ENCODE measurements around the gene DDX54.
"Not testable (repeated sequence)": the region's sequence is repeated elsewhere in the genome, so short reads cannot be mapped to it uniquely, and the experiment has no call there.

Gene DDX54

DNA sequence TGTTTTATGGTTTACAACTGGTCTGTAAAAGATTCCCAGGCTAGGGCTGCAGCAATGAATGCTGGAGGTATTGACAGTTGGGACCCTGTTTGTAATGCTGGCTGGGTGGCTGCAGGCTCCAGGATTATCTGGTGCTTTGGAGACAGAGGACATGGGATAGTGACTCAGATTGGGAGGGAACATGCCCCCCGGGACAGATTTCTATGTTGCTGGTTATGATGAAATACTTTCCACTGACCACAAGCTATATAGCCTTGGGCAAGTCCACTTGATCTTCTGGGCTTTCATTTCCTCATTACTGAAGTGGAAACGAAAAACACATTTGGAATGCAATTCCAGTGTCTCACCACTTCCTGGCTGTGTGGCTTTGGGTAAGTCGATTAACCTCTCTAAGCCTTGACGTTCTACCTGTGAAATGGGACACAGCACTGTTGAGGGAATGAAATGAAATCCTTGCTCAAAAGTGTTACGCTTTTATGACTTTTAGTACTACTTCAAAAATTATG, 29.7 kb upstream of the DDX54 start:
- peak; percentile 21 for DNase-seq

DNA sequence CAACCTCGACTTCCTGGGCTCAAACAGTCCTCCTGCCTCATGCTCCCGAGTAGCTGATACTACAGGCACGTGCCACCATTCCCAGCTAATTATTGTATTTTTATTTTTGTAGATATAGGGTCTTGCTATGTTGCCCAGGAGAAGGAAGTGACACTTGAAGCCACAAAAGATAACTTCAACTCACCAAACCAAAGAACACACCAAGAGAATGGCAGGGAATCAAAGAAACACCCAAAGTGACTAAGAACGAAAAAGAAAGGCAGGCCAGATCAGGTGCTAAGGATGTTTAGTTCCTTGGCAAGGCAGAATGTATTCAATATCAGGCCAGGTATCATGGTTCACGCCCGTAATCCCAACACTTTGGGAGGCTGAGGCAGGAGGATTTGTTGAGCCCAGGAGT, 25.9 kb upstream of the DDX54 start:
- no peak for DNase-seq

DNA sequence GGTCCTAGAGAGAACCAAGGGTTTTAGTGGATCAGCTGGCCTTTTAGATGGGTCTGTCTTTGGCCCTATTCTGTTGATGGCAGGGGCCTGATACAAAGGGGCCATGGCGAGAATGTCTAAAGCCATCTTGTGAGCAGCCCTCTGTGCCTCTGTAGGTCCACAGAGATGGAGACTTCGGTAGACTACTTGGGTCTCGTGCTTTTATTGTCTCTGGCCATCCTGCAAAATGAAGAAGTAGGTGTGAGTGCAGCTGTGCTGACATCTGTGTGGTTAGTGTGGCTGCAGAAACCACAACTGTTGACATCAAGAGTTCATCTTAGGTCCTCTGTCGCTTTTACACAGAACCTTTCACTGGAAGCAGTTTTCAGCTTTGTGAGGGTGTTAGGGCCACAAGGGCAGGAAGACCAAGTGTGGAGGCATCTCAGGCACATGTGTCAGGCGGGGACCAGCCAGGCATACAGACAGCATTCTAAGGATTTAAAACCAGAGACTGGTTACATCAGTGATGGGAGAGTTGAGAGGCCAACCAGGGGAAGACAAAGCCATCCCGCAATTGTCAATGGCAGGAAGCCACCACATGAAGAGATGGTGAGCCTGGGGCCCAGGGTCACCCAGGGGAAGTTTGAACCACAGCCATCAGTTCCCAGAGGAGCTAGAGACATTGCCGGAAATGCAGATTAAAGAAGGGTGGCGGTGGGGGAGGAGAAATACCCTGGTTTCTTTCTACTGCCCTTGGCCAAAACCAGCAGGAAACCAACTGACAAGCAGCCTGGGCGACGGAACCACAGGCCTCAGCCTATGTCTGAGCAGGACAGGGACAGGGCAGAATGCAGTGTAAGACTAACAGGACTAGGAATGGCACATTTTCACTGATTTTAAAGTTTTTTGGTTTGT, 23.0 kb upstream of the DDX54 start:
- DNase-seq, result peak; percentile 75

DNA sequence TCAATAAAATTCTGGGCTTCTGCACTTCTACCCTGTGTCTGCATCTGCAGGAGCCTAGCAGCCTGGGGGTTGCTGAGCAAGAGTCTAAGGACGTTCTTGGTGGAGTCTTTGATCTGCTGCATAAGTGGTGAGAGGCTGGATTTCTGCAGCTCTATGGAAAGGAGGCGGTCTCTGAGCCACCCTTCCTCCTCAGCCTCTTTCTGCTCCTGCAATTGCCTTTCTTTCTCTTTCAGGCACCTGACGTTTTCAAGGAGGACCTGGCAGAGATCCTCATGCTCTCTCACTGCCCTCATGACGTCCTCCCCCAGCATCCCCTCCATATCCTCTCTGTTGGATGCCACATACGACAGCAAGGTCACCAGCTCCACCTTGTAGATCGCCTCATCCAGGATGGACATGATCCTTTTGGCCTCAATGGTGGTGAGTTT, 22.3 kb upstream of the DDX54 start:
- peak; percentile 18 for DNase-seq

GRCh38 chr12:113206802-113207201, 21.5 kb upstream of the DDX54 start:
- not testable (repeated sequence) for DNase-seq

- DNase-seq, result no peak
Observed at GRCh38 chr12:113204804-113205203, 19.5 kb upstream of the DDX54 start.

GRCh38 chr12:113203852-113204760, 18.8 kb upstream of the DDX54 start:
- DNase-seq, result no peak

DNA sequence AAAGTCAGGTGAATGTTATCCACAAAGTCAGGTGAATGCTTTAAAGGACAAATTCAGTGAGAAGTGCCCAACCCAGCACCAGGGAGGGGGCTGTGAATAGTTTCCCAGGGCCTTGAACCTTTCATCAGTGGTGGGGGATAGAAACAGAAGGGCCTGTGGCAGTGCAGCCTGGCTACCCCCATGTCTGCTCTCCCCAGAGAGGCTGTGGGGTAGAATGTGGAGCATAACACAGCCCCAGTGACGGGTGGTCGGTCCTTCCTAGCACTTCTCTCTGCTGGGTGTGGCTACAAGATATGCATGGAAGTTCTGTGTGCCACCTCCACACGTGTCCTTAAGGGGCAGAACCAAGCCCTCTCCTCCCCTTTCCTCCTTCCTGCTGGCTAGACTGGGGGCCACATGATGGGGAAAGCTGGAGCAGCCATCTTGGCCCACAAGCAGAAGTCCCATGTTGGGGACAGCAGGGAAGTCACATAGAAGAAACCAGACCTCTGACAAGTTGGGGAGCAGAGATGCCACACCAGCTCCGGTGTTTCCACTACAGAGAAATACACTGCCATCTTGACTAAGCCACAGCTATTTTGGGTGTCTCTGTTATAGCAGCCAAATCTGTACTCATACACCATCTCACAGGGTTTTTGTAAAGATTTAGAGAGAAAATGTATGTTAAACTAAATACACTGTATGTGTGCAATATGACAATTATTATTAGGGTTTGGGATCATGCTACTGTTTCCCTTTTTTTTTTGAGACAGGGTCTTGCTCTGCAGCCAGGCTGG, 17.2 kb upstream of the DDX54 start:
- no peak for DNase-seq

DNA sequence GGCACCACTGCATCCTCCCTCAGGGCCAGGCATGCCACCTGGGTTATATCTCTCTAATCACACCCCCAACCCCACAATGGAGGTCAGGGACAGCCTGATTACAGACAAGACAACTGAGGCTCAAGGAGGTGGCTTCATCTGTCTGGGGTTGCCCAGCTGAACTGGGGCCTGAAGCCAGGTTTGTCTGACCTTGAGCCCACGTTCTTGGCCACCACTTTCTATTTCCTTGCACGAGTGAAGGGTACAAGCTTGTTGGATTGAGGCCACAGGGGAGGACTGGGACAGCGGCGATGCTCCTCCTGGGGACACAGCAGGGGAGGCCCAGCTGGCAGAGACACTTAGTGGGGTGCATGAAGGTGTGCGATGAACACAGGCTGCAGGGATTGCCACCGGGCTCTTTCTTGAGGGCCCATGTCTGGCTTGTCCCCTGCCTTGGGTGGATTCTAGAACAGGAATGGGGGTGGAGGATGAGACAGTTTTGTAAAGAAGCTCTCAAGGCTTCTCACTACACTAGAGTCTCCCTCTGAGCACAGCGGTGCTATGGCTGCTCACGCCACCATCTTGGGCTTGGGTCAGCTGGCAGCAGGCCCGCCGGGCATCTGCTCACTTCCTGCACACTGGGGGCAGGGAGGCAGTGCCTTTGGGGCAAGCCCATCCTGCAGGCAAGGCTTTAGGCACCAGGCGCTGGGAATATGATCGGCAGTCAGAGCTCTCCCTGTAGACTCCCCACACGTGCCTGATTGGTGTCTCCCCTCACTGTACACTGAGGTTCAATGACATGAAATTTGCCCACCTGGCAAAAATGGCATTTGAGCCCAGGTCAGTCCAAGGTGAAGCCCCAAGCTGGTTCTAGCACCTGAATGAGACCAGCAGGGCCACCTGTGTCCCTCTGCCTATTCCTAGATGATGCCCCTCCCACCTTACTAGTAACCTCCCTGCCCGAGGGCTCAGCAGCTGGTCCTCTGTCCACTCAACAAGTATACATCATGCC, 16.2 kb upstream of the DDX54 start:
- DNase-seq, result no peak

GRCh38 chr12:113200021-113200797, 14.9 kb upstream of the DDX54 start:
- no peak for DNase-seq

DNA sequence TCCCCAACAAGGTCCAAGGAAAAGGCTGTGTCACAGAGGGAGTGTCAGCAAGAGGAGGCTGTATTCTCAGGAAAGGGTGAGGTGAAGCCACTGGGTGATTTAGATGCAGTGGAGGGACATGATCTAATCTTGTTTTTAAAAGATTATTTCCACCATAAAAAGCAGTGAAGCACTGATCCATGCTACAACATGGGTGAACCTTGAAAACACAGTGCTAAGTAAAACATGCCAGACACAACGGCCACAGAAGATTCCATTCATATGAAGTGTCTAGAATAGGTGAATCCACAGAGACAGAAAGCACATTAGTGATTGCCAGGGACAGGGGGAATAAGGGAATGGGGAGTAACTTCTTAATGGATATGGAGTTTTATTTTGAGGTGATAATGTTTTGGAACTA, 13.0 kb upstream of the DDX54 start:
- DNase-seq, result no peak

- no peak for DNase-seq
Observed at GRCh38 chr12:113197518-113198077, 12.3 kb upstream of the DDX54 start.

GRCh38 chr12:113196990-113197389, 11.7 kb upstream of the DDX54 start:
- DNase-seq, result peak; percentile 75

- DNase-seq, result no peak
Observed at GRCh38 chr12:113196582-113196981, 11.3 kb upstream of the DDX54 start.

DNA sequence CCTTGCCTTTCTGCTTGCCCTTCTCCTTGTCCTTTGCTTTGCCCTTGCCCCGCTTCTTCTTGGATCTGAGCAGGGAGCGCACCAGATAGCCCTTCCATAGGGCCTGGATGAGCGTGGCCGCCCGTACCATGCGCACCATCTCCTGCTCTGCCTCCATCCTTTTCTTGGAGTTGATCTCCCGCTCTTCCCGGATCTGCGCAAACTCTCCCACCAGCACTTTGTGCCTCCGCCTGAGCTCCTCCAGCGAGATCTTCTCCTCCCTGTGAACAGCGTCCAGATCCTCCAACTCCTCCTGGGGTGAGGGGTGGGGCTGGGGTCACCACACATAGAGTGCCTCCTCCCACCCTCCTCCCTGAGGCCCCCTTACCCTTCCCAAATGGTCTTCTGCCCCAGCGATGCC, 10.3 kb upstream of the DDX54 start:
- DNase-seq, result no peak

GRCh38 chr12:113194971-113195391, 9.7 kb upstream of the DDX54 start:
- DNase-seq, result no peak

GRCh38 chr12:113191227-113191626, 5.9 kb upstream of the DDX54 start:
- no peak for DNase-seq

GRCh38 chr12:113190761-113191160, 5.5 kb upstream of the DDX54 start:
- DNase-seq, result no peak

DNA sequence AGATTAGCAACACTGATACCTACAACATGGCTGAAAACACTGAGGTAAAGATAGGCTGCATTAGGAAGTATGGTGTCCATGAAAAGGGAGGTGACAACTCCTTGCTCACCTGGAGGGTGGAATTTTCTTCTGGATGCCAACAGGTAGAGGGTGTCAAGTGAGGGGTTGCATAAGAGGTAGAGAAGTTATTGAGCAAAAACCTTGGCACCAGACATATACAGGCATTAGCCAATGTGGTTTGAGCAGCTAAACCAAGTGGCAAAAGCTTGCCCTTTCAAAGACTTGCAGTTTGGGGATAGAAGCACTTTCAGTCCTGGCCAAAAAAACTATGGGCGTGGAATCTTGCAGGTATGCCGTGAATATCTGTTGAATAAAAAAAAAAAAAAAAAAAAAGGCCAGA, 4.1 kb upstream of the DDX54 start:
- DNase-seq, result no peak

- DNase-seq, result no peak
Observed at GRCh38 chr12:113186666-113187325, 1.5 kb upstream of the DDX54 start.

Measured in CD4-positive, alpha-beta T cell treated with Interleukin-21 for 1 hour (primary cell).